Gastroesophageal sphincter (tissue), 4 donors: ENCODE measurements around the gene CSRP2. TPM values are rescaled to one million over a fixed set of nuclear protein-coding genes. Genes with fewer than 3 reads are reported as not detected.

Experiments used
- ATAC-seq: fragments of 150-250 bp; one replicate; pipeline ENCODE4 v1.9.1; 2016; ENCODE audit warnings: mild to moderate bottlenecking, moderate library complexity
- H3K27ac ChIP-seq, 4 donors: fragments of 200-600 bp; sonication (generic) in 3 of 4; 1 replicate in 3 of 4; 2 replicates in 1 of 4; pipeline ENCODE4 v1.5.1; 2016 to 2019
- H3K27me3 ChIP-seq: fragments of 200-600 bp; sonication (generic); one replicate; pipeline ENCODE4 v1.5.1; 2019
- H3K36me3 ChIP-seq, 2 donors: fragments of 200-600 bp; sonication (generic); one replicate each; pipeline ENCODE4 v1.5.1; 2019; ENCODE audit warnings: control low read depth in 1 of 2
- H3K4me1 ChIP-seq, 3 donors: fragments of 200-600 bp; sonication (generic); 1 replicate in 2 of 3; 2 replicates in 1 of 3; pipeline ENCODE4 v1.5.1; 2016 to 2019; ENCODE audit warnings: control low read depth in 2 of 3
- H3K4me3 ChIP-seq, 2 donors: fragments of 200-600 bp; sonication (generic); one replicate each; pipeline ENCODE4 v1.5.1; 2019; ENCODE audit warnings: mild to moderate bottlenecking in 1 of 2, moderate library complexity in 1 of 2
- H3K9me3 ChIP-seq, 3 donors: fragments of 200-600 bp; sonication (generic); one replicate each; pipeline ENCODE4 v1.5.1; 2017 to 2019; ENCODE audit warnings: control low read depth in 2 of 3
- EP300 ChIP-seq: sonication (generic); formaldehyde crosslinking; IDR thresholded peaks from one replicate; pipeline ENCODE4 v1.6.1; 2017; ENCODE audit warnings: antibody characterized with exemption, mild to moderate bottlenecking
- POLR2A ChIP-seq, 2 donors: fragments of 450-650 bp; IDR thresholded peaks; one replicate each; pipeline ENCODE4 v1.6.1; 2017; ENCODE audit warnings: antibody characterized with exemption in 2 of 2, mild to moderate bottlenecking in 2 of 2, moderate library complexity in 1 of 2
- POLR2AphosphoS5 ChIP-seq: sonication (generic); formaldehyde crosslinking; IDR thresholded peaks from one replicate; pipeline ENCODE4 v1.6.1; 2017; ENCODE audit warnings: antibody characterized with exemption
- WGBS, 2 donors: methylation state at CpG; one replicate each; pipeline ENCODE4 v1.1.5; 2018; ENCODE audit warnings: low coverage in 1 of 2; 5-methylcytosine and 5-hydroxymethylcytosine counted together
- total RNA-seq, 4 donors: library from RNA; depleted of rRNA; stranded (reverse); fragments of >200 nt; gene quantifications; one replicate each; pipeline ENCODE4 v1.1.0, GENCODE V29; 2016
- TF ChIP-seq, protein P1 (sequence below), 4 experiments: fragments of 200-600 bp in 2 of 4; fragments of 450-650 bp in 2 of 4; sonication (generic) in 1 of 4; IDR thresholded peaks; one replicate each; pipeline ENCODE4 v1.5.1; 2017 to 2019; ENCODE audit warnings: antibody characterized with exemption in 4 of 4, mild to moderate bottlenecking in 2 of 4, moderate library complexity in 2 of 4

The CSRP2 gene
- total RNA-seq, 4 donors from 2014 or later = 65.8 to 157 (median 111) TPM

DNA sequence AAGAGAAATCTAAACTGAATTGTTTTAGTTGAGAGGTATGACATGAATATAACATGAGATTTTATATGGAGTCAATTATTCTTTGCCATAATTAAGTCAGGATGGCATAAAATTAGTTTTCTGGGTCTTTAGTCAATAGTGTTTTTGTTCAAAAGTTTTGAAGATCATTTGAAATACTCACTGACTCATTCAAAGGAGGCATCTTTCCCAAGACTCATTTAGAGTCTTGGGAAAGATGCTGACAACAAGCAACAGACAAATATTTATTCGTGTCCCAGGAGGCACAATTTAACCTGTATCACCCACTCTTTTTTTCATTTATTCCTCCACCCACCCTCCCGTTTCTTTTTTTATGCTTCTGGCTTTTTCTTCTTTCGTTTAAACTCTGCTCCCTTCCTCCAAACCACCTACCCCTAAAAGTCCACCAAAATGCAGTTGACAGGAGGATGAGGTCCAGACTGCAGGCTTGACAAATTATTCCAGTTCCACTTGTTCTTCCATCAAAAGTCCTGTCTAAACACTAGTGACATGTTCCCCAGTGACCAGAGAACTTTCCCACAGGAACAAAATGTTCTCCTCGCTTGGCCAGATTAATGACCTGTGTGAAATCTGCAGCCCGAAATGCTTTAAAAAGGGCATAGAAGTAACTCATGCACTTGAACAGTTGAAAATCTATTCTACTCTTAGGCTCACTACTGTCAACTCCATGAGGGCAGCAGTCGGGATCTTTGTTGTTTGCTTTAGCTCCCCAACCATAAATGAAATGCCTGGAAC is 43.3 kb upstream of the CSRP2 start:
- Histone ChIP-seq H3K4me3 (no peak overlapping the region), H3K9me3 (no peaks in the 10 kb centered on the region), H3K27ac (peak overlapping the region in 1 of 4 donors; percentile 29), H3K27me3 (no peaks in the 10 kb centered on the region), H3K4me1 (no peaks in the 10 kb centered on the region), H3K36me3 (no peaks in the 10 kb centered on the region)
- WGBS, 2 donors = 58 to 100% methylated on average over 1 to 6 of the region's 6 CpGs
- TF ChIP-seq, protein P1, sequence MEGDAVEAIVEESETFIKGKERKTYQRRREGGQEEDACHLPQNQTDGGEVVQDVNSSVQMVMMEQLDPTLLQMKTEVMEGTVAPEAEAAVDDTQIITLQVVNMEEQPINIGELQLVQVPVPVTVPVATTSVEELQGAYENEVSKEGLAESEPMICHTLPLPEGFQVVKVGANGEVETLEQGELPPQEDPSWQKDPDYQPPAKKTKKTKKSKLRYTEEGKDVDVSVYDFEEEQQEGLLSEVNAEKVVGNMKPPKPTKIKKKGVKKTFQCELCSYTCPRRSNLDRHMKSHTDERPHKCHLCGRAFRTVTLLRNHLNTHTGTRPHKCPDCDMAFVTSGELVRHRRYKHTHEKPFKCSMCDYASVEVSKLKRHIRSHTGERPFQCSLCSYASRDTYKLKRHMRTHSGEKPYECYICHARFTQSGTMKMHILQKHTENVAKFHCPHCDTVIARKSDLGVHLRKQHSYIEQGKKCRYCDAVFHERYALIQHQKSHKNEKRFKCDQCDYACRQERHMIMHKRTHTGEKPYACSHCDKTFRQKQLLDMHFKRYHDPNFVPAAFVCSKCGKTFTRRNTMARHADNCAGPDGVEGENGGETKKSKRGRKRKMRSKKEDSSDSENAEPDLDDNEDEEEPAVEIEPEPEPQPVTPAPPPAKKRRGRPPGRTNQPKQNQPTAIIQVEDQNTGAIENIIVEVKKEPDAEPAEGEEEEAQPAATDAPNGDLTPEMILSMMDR (IDR thresholded peaks at IDR 0.05) = no peak
- TF ChIP-seq POLR2AphosphoS5 (peak; percentile 79), POLR2A (IDR thresholded peaks at IDR 0.05) (no peak)
- no peak for ATAC-seq

DNA sequence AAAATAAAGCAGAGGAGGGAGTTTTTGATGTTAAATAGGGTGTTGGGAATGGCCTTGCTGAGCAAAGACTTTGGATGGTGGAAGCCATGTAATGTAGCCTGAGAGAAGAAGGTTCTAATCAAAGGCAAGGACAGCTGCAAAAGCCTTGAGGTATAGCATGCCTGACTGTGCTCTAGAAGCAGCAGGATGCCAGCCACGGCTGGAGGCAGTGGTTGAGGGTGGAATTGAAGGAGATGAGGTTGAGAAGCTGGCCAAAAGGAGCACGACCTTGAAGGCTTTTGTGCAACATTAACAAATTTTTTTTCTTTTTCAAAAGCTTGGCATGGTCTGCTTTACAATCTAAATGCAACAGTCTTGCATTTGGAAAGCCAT is 42.3 kb upstream of the CSRP2 start:
- TF ChIP-seq, protein P1 (IDR thresholded peaks at IDR 0.05) = no peak
- TF ChIP-seq POLR2AphosphoS5 (no peak), EP300 (no peak), POLR2A (IDR thresholded peaks at IDR 0.05) (no peak)
- Histone ChIP-seq H3K9me3 (no peaks in the 10 kb centered on the region), H3K27me3 (no peaks in the 10 kb centered on the region), H3K27ac (no peak overlapping the region), H3K4me1 (no peaks in the 10 kb centered on the region), H3K4me3 (no peak overlapping the region), H3K36me3 (no peaks in the 10 kb centered on the region)
- no peak for ATAC-seq
- WGBS, 2 donors = 72 to 77% methylated on average over 2 of the region's 2 CpGs

DNA sequence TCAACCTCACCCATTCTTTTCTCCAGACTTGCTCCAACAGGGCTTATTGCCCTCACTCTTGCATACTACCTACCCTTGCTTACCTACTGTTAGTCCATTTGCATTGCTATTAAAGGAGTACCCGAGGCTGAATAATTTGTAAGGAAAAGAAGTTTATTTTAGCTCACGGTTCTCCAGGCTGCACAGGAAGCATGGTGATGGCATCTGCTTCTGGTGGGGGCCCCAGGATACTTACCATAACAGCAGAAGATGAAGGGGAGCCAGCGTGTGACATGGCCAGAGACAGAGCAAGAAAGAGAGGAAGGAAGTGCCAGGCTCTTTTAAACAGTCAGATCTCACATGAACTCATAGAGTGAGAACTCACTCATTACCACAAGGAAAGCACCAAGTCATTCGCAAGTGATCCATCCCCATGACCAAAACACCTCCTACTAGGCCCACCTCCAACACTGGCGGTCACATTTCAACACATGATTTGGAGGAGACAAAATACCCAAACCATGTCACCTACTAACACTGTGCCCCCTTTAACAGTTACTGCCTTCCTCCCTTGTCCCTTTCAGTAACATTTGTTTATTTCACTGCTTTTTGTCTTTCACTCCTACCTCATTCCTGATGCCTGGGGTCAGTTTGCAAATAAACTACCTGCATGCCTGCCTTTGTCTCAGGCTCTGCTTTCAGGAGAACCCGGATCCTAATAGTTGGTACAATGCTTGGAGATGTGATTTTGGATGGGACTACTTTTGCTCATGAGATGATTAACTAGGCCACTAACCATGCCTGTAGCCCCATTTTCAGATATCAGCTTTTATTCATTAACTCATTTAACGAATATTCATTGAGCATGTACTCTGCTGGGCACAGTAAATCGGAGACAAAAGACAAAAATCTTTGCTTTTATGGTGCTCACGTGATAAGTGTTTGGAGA is 41.6 kb upstream of the CSRP2 start:
- no peak overlapping the region for H3K4me3 ChIP-seq
- H3K9me3 ChIP-seq = no peaks in the 10 kb centered on the region
- H3K27me3 ChIP-seq = no peaks in the 10 kb centered on the region
- TF ChIP-seq, protein P1 (IDR thresholded peaks at IDR 0.05) = no peak
- TF ChIP-seq POLR2AphosphoS5 (no peak), EP300 (no peak), POLR2A (IDR thresholded peaks at IDR 0.05) (no peak)
- no peaks in the 10 kb centered on the region for H3K4me1 ChIP-seq
- no peak overlapping the region for H3K27ac ChIP-seq
- no peaks in the 10 kb centered on the region for H3K36me3 ChIP-seq
- 91 to 99% methylated on average over 6 to 7 of the region's 9 CpGs for WGBS, 2 donors
- no peak for ATAC-seq

DNA sequence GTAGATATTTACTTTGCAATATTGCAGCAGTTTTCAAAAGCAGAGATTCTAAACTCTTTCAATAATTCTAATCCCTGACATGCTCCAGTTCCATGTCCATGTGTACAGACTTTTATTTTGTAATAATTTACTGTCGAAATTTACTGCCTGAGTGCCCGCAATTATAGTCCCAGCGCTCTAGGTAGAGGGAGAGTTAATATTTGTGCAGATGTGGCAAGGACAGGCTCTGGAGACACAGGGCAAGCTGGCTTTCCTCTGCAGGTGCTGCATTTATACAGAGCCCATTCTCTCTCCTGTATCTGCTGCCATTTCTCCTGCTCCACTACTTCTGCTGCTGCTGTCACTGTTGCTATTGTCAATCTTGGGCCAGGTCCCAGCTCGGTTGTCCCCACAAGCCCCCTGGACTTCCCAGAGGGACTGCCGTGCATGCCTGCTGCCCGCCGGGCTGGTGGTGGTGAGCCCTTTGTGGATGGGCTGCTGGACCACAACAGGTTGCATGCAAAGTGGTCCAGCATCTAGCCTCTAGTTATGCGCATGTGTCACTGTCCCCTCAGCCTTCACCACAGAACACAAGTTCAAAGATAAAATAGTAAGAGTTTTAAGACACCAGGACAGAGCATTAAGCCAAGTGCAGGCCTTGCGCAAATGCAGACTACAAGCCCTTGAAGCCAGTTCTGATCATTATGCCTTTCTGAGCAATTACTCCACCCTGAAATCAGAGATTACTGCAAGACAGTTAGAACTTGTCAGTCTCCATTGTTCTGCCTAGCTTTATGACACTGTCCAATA is 40.8 kb upstream of the CSRP2 start:
- Histone ChIP-seq H3K27ac (no peak overlapping the region), H3K36me3 (no peaks in the 10 kb centered on the region), H3K9me3 (no peaks in the 10 kb centered on the region), H3K4me3 (no peak overlapping the region), H3K4me1 (no peaks in the 10 kb centered on the region), H3K27me3 (no peaks in the 10 kb centered on the region)
- 84 to 100% methylated on average over 2 to 4 of the region's 9 CpGs for WGBS, 2 donors
- no peak for ATAC-seq
- TF ChIP-seq POLR2AphosphoS5 = no peak
- TF ChIP-seq EP300 = no peak
- TF ChIP-seq, protein P1 (IDR thresholded peaks at IDR 0.05) = no peak
- TF ChIP-seq POLR2A (IDR thresholded peaks at IDR 0.05) = no peak
